ENCODE data around the gene DMWD.

Gene DMWD

GRCh38 chr19:45805719-45806118, 13.1 kb upstream of the DMWD start:
- TF ChIP-seq SPI1 (IDR thresholded peaks at IDR 0.05; ENCODE audit: borderline replicate concordance, low read depth) (no peak), POLR2AphosphoS5 (IDR thresholded peaks at IDR 0.05; ENCODE audit: low read depth) (no peak), CTCF (IDR thresholded peaks at IDR 0.05; ENCODE audit: insufficient read depth, low read length) (no peak), REST (IDR thresholded peaks at IDR 0.05; ENCODE audit: insufficient replicate concordance, low read depth) (no peak), GABPA (IDR thresholded peaks at IDR 0.05; ENCODE audit: low read depth) (no peak)
- Histone ChIP-seq H3K27ac (replicated peaks) (no peak overlapping the region), H3K4me3 (replicated peaks; ENCODE audit: insufficient read depth, low read length) (no peak overlapping the region), H3K27me3 (ENCODE audit: insufficient read depth, poor library complexity, severe bottlenecking) (peaks cover 20% of the 10 kb centered on the region)
- DNase-seq (ENCODE audit: low read depth in 1 of 2, low spot score in 1 of 2), result no peak

GRCh38 chr19:45804959-45805230, 12.2 kb upstream of the DMWD start:
- no peak for DNase-seq (ENCODE audit: low read depth in 1 of 2, low spot score in 1 of 2)
- Histone ChIP-seq H3K27me3 (ENCODE audit: insufficient read depth, poor library complexity, severe bottlenecking) (peaks cover 20% of the 10 kb centered on the region), H3K4me3 (replicated peaks; ENCODE audit: insufficient read depth, low read length) (no peak overlapping the region), H3K27ac (replicated peaks) (no peak overlapping the region)
- TF ChIP-seq SPI1 (IDR thresholded peaks at IDR 0.05; ENCODE audit: borderline replicate concordance, low read depth), result no peak
- no peak for TF ChIP-seq REST (IDR thresholded peaks at IDR 0.05; ENCODE audit: insufficient replicate concordance, low read depth)
- TF ChIP-seq POLR2AphosphoS5 (IDR thresholded peaks at IDR 0.05; ENCODE audit: low read depth), result no peak
- no peak for TF ChIP-seq CTCF (IDR thresholded peaks at IDR 0.05; ENCODE audit: insufficient read depth, low read length)
- no peak for TF ChIP-seq GABPA (IDR thresholded peaks at IDR 0.05; ENCODE audit: low read depth)

- DNase-seq (ENCODE audit: low read depth in 1 of 2, low spot score in 1 of 2), result no peak
- TF ChIP-seq SPI1 (IDR thresholded peaks at IDR 0.05; ENCODE audit: borderline replicate concordance, low read depth) (no peak), POLR2AphosphoS5 (IDR thresholded peaks at IDR 0.05; ENCODE audit: low read depth) (no peak), REST (IDR thresholded peaks at IDR 0.05; ENCODE audit: insufficient replicate concordance, low read depth) (no peak), CTCF (IDR thresholded peaks at IDR 0.05; ENCODE audit: insufficient read depth, low read length) (no peak), GABPA (IDR thresholded peaks at IDR 0.05; ENCODE audit: low read depth) (no peak)
- peaks cover 20% of the 10 kb centered on the region for H3K27me3 ChIP-seq (ENCODE audit: insufficient read depth, poor library complexity, severe bottlenecking)
- H3K27ac ChIP-seq (replicated peaks), result no peak overlapping the region
- no peak overlapping the region for H3K4me3 ChIP-seq (replicated peaks; ENCODE audit: insufficient read depth, low read length)
Measured at GRCh38 chr19:45804140-45804958, 11.7 kb upstream of the DMWD start.
